ENCODE results near the gene P2RX3.
"Not testable (repeated sequence)": the region's sequence is repeated elsewhere in the genome, so short reads cannot be mapped to it uniquely, and the experiment has no call there.

The P2RX3 gene

DNA sequence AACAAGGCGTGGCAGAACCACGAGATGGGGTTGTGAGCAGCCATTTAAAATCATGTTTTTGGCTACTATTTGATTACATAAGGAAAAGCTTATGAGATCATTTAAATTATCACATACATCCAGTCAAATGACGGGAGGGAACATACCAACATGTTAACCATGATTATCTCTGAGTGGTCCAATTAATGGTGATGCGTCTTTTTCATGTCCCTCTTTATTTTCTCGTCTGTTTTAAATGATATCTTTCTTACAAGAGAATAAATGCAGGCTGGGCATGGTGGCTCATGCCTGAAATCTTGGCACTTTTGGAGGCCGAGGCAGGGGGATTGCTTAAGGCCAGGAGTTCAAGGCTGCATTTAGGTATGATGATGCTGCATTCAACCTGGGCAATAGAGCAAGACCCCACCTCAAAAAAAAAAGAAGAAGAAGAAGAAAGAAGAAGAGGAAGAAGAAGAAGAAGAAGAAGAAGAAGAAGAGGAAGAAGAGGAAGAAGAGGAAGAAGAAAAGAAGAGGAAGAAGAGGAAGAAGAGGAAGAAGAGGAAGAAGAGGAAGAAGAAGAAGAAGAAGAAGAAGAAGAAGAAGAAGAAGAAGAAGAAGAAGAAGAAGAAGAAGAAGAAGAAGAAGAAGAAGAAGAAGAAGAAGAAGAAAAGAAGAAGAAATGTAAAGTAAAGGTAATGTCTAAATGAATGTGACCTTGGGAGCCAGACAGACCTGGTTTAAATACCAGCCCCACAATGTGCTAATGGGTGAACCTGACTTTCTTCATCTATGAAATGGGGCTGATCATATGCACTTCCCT lies 65.0 kb downstream of the P2RX3 start:
- DNase-seq = not testable (repeated sequence)

DNA sequence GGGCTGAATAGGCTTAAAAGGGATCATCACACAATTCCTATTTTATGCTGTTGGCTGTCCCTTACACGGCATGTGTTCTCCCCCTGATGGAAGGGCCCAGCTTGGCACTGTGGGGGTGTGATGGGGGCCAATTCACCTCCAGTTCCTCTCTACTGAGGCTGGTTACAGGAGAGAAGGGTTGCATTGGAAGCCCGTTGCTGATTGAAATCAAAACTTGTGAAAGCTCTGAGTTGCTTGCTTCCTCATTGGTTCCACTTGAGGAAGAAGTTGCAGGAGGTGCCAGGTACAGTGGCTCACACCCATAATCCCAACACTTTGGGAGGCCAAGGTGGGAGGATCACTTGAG lies 65.6 kb downstream of the P2RX3 start:
- no peak for DNase-seq

DNA sequence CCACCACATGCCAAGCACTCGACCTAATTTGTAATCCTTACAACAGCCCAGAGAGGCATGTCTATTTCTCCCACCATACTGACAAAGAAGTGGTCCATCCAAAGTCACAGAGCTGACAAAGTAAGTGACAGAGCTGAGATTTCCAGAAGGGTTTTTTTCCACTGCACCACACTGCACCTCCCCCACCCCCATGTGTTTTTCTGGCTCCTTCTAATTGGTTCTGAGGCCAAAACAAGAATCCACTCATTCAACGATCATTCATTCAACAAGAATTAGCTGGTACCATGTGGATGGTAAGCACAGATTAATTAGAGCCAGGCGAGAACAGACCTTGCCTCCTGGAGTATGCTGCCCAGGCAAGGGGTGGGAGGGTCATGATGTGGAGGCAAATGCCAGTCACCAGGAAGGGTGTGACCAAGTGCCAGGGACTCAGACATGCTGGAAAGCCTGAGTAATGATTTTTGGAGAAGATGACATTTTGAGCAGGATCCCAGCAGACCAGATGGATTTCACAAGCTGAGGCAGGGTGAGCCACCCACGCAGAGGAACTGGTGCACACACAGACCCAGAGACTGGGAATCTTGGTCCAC lies 67.2 kb downstream of the P2RX3 start:
- no peak for DNase-seq

DNA sequence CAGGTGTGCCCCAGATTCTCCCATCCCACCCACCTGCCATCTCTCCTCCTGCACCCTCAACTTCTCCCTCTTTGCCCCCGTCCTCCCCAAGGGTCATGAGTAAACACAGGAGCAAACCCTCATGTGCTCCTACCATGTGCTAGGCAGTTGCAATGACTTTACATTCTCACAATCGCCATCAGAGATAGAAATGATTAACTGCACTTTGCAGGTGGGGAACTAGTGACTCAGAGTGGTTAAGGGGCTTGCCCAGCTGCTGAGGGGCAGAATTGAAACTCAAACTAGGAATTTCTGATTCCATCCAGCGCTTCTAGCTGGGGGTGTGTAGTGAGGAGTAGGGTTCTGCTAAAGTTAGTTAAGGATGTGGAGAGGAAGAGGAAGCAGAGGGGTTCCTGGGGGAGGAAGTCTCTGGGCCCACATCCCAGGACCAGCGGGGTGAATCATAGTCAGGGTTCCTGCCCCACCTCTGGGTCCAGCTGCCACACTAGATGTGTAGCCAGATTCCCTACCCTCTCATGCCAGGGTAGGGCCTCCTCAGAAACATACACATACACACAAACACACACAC lies 68.3 kb downstream of the P2RX3 start:
- DNase-seq = no peak

DNA sequence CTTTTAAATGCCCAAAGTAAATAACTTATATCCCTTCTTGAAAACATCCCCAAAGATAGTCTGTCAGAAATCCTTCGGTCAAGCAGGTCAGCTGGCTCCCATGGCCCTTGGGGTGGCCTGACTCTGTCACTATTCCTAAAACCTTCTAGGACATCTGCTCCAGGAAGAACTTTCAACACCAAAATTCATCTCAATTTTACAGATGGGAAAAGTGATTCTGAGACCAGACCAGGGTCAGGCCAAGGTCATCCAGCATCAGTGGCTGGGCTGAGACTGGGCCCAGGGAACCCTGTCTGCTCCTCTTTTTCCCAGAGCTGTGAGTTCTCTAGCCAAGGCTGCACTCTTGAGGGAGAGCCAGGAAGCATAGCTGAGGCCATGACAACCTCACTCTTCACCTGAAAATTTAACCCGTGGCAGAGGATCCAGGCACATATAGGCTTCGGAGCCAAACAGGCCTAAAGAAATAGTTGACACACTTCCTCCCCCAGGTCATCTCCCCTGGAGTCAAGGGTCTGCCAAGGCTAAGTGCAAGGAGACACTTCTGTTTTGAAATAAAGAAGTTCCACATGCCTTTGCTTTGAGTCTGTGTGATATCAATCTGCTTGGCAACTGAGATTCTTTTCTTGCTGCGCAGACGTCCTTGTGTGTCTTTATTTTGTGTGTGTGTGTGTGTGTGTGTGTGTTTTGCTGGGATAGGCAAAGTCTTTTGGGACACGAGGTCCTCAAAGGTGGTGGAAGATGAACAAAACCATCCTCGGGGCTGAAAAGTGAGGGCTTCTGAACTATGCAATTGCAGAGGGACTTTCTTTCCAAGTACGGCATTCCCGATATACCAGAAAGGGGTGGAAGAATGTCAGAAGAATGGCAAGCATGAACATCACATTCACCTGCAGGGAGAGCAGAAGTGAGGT lies 69.1 kb downstream of the P2RX3 start:
- DNase-seq = no peak

DNA sequence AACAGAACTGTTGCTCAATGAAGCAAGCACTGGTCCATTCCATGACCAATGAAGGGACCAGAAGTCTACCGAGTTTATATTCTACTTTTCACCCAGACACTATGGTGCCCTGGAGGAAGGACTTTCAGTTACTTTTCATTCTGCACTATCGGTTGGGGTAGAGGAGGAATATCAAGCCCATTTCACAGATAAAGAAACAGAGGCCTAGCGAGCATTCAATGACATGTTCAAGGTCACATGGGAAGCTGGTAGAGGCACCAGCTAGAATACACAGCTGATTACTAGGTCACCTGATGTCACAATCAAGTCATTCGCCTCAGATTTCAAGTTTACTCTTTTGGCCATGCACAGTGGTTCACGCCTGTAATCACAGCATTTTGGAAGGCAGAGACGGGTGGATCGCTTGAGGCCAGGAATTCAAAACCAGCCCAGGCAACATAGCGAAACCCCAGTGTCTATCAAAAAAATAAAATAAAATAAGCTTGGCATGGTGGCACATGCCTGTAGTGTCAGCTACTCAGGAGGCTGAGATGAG lies 69.9 kb downstream of the P2RX3 start:
- DNase-seq = no peak

DNA sequence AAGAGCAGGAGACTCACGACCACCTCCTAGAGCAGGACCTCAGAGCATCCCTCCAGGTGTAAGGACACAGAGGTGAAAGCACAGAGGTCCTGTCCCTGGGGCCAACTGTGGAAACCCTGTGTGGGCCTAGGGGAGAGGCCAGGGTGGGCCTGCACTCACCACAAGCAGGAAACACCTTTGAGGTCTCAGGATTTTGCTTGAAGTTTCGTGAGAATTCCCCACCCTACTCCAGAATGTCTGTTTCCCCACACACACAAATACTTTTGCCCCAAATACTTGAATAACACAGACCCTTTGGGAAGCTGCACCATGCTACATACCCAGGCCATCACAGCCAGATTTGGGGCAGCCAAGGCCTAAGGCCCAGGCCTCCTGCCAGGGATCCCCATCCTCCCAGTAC lies 70.6 kb downstream of the P2RX3 start:
- DNase-seq = no peak

DNA sequence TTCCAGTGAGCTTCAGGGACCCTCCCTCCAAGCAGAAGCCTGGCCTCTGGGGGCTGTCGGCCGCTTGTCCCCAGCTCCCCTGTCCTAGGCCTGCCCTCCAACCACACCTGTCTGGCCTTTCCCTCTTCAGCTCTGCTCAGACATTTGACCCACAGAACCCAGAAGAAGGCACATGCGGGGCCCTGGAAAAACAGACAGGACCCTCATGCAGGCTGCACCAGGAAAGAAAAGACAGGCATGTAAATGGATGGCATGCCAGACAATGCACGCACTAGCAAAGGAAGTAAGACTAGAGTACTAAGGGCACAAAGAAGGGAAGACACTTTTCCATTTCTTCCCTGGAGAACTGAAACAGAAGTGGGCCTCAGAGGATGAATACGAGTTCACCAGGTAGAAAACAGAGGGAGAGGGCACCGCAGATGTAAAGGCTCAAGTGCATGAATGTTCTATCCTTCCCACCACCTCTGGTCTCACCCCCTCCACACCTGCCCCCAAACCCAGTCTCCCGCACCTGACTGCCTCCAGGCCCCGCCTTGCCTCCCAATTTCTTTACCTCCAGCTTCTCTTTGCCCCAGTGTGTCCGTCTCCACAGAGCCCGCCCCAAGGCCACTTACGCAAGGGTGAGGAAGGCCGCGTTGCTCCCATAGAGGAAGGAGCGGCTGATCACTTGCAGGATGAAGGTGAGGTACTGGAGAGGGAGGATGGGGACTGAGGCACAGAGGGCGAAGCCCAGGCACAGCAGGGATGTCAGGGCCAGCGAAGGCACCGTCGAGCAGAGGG lies 71.4 kb downstream of the P2RX3 start:
- no peak for DNase-seq

DNA sequence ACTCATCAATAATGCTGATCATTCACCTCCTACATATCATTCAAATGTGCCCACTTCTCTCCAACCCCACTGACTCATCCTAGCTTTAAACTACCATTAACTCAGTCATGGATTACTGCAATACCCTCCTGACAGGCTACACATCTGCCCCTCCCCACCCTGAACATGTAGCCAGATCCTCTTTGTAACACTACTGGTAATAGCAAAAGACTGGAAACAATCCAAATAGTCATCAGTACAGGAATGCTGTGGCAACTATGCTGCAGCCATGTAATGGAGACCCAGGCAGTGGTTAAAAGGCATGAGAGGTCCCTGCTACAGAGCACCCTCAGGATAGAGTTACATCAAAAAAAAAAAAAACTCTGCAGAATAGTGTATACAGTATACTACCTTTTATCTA lies 72.1 kb downstream of the P2RX3 start:
- peak; percentile 75 for DNase-seq

DNA sequence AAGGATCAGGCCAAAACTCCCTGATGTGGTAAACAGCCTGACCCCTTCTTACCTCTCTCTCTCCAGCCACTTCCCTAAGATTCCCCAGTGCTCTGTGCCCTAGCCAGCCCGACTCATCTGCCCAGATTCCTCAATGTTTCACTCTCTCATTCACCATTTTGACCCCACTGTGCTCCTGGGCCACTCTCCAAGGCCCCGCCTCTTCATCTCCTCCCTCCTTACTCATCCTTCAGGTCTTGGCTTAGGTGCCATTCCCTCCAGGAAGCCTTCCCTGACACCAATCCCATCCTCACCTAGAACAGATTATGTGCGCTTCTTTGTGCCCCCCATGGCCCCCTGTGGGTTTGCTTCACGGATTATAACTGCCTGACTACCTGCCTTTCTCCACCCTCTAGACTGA lies 75.5 kb downstream of the P2RX3 start:
- DNase-seq = no peak

DNA sequence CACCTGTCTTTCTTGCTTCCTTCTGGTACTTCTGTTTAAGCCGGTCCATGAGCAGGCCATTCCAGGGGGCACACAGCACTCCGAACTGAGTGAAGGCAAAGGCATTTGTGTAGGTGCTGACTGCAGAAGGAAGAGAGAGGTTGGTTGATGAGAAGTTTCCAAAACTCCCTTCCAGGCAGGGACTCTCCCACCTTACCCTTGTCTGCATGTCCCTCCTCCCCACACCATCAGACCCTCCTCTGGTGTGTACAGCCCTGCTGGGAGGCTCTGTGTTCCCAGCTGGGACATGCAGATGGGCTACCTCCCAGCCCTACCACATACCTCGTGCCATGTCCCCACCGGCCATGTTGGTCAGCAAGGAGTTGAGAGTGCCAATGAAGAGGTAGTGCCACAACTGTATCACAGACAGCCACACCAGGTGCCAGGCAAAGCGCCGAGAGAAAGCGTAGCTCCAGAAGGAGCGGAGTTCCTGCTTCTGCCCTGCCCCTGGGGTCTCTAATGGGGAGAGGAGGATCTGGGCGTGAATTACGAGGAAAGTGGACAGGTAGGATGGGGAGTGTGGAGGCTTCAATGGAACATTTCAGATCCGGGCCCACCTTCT lies 76.6 kb downstream of the P2RX3 start:
- DNase-seq = no peak

DNA sequence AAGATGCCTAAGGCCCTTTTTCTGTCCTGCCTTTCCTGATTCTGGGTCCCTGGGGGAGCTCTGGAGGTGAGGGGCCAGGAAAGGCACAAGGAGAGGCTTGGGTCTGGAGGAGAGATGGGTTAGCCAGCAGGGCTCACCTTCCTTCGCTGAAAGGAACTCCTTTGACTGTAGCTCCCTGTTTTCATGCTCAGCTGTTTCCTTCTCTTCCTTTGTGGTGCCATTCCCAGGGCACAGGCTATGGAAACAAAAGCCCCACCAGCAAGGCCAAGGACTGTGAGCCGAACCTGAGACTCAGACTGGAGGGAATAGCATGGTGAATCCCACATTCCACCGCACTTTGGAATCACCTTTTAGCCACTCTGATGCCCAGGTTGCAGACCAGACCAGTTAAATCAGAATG lies 78.3 kb downstream of the P2RX3 start:
- DNase-seq = no peak

DNA sequence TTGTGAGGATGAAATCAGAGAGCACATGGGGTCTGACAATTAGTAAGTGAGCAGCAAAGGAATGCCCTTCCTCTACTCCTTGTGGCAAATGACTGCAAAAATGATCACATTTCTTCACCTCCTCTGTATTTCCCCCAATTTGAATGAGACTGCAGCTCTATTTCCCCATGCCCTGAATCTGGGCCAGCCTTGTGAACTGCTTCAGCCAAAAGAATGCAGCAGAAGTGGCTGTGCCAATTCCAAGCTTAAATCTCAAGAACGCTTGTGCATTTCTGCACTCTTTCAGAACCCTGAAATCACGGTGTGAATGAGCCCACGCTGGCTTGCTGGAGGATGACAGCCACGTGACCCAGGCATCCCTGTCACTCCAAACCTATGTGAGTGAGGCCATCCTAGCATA lies 78.9 kb downstream of the P2RX3 start:
- no peak for DNase-seq

DNA sequence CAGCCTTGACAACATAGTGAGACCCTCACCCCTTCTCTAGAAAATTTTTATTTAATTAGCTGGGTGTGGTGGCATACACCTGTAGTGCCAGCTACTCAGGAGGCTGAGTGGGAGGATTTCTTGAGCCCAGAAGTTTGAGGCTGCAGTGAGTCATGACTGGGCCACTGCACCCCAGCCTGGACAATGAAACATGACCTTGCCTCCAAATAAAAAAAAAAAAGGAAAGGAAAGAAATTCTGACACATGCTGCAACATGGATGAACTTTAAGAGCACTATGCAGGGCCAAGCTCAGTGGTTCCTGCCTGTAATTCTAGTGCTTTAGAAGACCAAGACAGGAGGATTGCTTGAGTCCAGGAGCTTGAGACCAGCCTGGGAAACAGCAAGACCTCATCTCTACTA lies 80.0 kb downstream of the P2RX3 start:
- DNase-seq = no peak

DNA sequence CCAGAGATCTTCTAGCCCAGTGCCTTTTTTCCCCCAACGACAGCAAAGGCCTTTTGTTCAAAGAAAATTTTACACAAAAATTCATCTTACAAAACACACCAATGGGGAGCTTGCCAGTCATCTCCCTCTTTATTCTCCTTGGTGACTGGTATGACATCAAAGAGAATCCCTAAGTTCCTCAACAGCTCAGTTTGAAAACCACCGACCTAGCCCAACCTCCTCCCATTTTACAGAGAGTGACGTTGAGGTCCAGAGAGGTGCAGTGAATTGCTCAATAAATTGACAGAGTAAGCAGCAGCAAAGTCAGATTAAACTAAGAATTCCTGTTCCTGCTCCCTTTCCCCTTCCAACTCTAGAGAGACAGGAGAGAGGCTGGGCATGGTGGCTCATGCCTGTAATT lies 81.0 kb downstream of the P2RX3 start:
- no peak for DNase-seq

DNA sequence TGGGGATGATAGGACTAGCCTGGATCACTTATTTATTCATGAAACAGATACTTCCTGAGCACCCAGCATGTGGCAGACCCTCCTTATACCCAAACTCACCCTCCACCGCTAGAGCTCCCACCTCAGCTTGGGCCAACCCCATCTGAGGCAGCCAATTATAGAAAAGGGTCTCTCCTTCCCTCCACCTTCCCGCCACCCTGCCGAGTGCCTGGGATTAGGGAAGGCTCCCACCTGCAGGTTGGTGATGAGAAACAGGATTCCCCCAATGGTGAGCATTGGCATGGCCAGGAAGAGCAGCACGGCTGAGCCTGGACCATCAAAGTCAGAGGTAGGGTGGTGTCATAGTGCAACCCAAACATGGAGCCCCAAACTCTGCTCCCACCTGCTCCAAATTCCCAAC lies 82.9 kb downstream of the P2RX3 start:
- no peak for DNase-seq

DNA sequence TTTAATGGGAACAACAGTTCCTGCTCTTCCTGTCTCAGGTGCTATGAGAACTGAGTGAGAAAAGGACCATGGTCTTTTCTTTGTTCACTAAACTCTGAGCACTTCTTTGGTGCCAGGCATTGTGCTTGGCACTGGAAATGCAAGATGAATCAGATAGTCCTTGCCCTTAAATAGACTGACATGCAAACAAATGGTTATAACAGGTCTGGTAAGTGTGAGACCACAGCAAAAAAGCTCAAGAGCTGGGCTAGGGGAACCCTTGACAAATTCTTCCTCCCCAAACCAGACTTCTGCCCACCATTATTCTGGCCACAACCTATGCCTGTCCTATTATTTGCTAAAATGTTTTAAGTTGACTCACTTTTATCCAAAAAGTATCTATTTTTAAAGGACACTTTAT lies 83.7 kb downstream of the P2RX3 start:
- no peak for DNase-seq

All from fibroblast of skin of scalp (primary cell).